A172 (cell line): ENCODE results near the gene TMEM201. TPM values are rescaled to one million over a fixed set of nuclear protein-coding genes. Genes with fewer than 3 reads are reported as not detected.

Source experiments
- DNase-seq: peaks from one replicate; pipeline ENCODE4 v3.0.0-alpha.2; 2015; ENCODE audit warnings: low spot score
- total RNA-seq: library from RNA; depleted of rRNA; stranded (reverse); fragments of >200 nt; shearing (Covaris generic); gene quantifications from 2 replicates; pipeline ENCODE4 v1.2.3, GENCODE V29; 2014

The TMEM201 gene
- total RNA-seq, 1 experiment from 2014 or later, result 8.9 TPM

GRCh38 chr1:9600861-9601834 lies 12.4 kb downstream of the TMEM201 start:
- no peak for DNase-seq

- no peak for DNase-seq
Observed at GRCh38 chr1:9601942-9602793, 13.5 kb downstream of the TMEM201 start.

GRCh38 chr1:9602794-9603167 lies 14.1 kb downstream of the TMEM201 start:
- no peak for DNase-seq

GRCh38 chr1:9603307-9603706 lies 14.6 kb downstream of the TMEM201 start:
- DNase-seq, result no peak

- DNase-seq, result no peak
Observed at GRCh38 chr1:9603766-9604753, 15.3 kb downstream of the TMEM201 start.

- DNase-seq, result no peak
Observed at GRCh38 chr1:9604836-9605235, 16.1 kb downstream of the TMEM201 start.

- no peak for DNase-seq
Observed at GRCh38 chr1:9605946-9606455, 17.3 kb downstream of the TMEM201 start.

GRCh38 chr1:9606458-9606857 lies 17.7 kb downstream of the TMEM201 start:
- DNase-seq, result no peak

GRCh38 chr1:9606948-9607347 lies 18.2 kb downstream of the TMEM201 start:
- DNase-seq, result no peak

GRCh38 chr1:9607352-9607751 lies 18.6 kb downstream of the TMEM201 start:
- DNase-seq, result no peak

- no peak for DNase-seq
Observed at GRCh38 chr1:9609998-9610397, 21.3 kb downstream of the TMEM201 start.

GRCh38 chr1:9610548-9610947 lies 21.8 kb downstream of the TMEM201 start:
- DNase-seq, result no peak

GRCh38 chr1:9611716-9612115 lies 23.0 kb downstream of the TMEM201 start:
- no peak for DNase-seq

GRCh38 chr1:9612162-9612845 lies 23.6 kb downstream of the TMEM201 start:
- no peak for DNase-seq

- no peak for DNase-seq
Observed at GRCh38 chr1:9612871-9613624, 24.3 kb downstream of the TMEM201 start.

GRCh38 chr1:9613625-9614299 lies 25.1 kb downstream of the TMEM201 start:
- no peak for DNase-seq

GRCh38 chr1:9615316-9616063 lies 26.8 kb downstream of the TMEM201 start:
- DNase-seq, result peak; percentile 10

GRCh38 chr1:9618909-9619679 lies 30.4 kb downstream of the TMEM201 start:
- DNase-seq, result no peak
